OCI-LY1 (cell line): ENCODE data around the gene IFNGR1.

Experiments
- H2AFZ ChIP-seq: fragments of 200-600 bp; sonication (generic), shearing (Covaris generic); 2 replicates; pipeline ENCODE4 v1.6.0; 2014; ENCODE audit warnings: antibody characterized with exemption, mild to moderate bottlenecking, low read length
- H3F3A ChIP-seq: fragments of 200-600 bp; sonication (generic), shearing (Covaris generic); 2 replicates; pipeline ENCODE4 v1.6.0; 2014; ENCODE audit warnings: mild to moderate bottlenecking, antibody characterized with exemption, low read length, moderate library complexity; ENCODE audit not compliant: insufficient read depth
- H3K27ac ChIP-seq: fragments of 200-600 bp; sonication (generic); 2 replicates; pipeline ENCODE4 v1.5.1; 2014; ENCODE audit warnings: low read length, mixed run types, mild to moderate bottlenecking, low read depth; ENCODE audit not compliant: poor library complexity, severe bottlenecking
- H3K27me3 ChIP-seq: fragments of 200-600 bp; sonication (generic); 2 replicates; pipeline ENCODE4 v1.6.0; 2014; ENCODE audit warnings: antibody characterized with exemption, mild to moderate bottlenecking, low read length, moderate library complexity; ENCODE audit not compliant: insufficient read depth
- H3K36me3 ChIP-seq: fragments of 200-600 bp; sonication (generic); 2 replicates; pipeline ENCODE4 v1.6.1; 2014; ENCODE audit warnings: mild to moderate bottlenecking, antibody characterized with exemption, low read length, moderate library complexity, mixed read lengths; ENCODE audit not compliant: insufficient read depth
- H3K4me1 ChIP-seq: fragments of 200-600 bp; sonication (generic); 2 replicates; pipeline ENCODE4 v1.5.1; 2014; ENCODE audit warnings: mild to moderate bottlenecking, low read length, moderate library complexity; ENCODE audit not compliant: insufficient read depth, severe bottlenecking
- H3K4me2 ChIP-seq: fragments of 200-600 bp; sonication (generic), shearing (Covaris generic); 2 replicates; pipeline ENCODE4 v1.6.1; 2014; ENCODE audit warnings: low read length
- H3K4me3 ChIP-seq: fragments of 200-600 bp; sonication (generic); 2 replicates; pipeline ENCODE4 v1.5.1; 2014; ENCODE audit warnings: low read length, low read depth, mild to moderate bottlenecking, mixed read lengths; ENCODE audit not compliant: poor library complexity, severe bottlenecking
- H3K79me2 ChIP-seq: fragments of 200-600 bp; shearing (Covaris generic); 2 replicates; pipeline ENCODE4 v1.6.1; 2016; ENCODE audit warnings: mixed run types, low read length, mixed read lengths; ENCODE audit not compliant: insufficient read depth
- H3K9ac ChIP-seq: fragments of 200-600 bp; sonication (generic), shearing (Covaris generic); 2 replicates; pipeline ENCODE4 v1.6.1; 2014; ENCODE audit warnings: mild to moderate bottlenecking, low read length, mixed read lengths
- H3K9me2 ChIP-seq: fragments of 200-600 bp; sonication (generic), shearing (Covaris generic); 2 replicates; pipeline ENCODE4 v1.6.1; 2014; ENCODE audit warnings: low read depth, mild to moderate bottlenecking, low read length, mixed read lengths
- H3K9me3 ChIP-seq: fragments of 200-600 bp; shearing (Covaris generic); 2 replicates; pipeline ENCODE4 v1.6.1; 2014; ENCODE audit warnings: low read length, mixed read lengths
- H4K20me1 ChIP-seq: fragments of 200-600 bp; sonication (generic), shearing (Covaris generic); 2 replicates; pipeline ENCODE4 v1.6.0; 2016; ENCODE audit warnings: mild to moderate bottlenecking, low read length; ENCODE audit not compliant: insufficient read depth
- CTCF ChIP-seq: fragments of 200-600 bp; sonication (generic), shearing (Covaris generic); IDR thresholded peaks from 2 replicates; pipeline ENCODE4 v1.5.1; 2017; ENCODE audit warnings: mild to moderate bottlenecking, antibody characterized with exemption, low read length, moderate library complexity, mixed read lengths
- EZH2 ChIP-seq: fragments of 200-600 bp; sonication (generic), shearing (Covaris generic); IDR thresholded peaks from 2 replicates; pipeline ENCODE4 v1.8.0; 2017; ENCODE audit warnings: borderline replicate concordance, mixed run types, mild to moderate bottlenecking, antibody characterized with exemption, low read length, moderate library complexity, mixed read lengths

IFNGR1 gene

GRCh38 chr6:137173501-137173900 is 45.7 kb downstream of the IFNGR1 start, which contains the start of gene IL22RA2:
Gene IL22RA2, minus strand, starts transcription at chr6:137173644. Its CDS starts 11,895 bp downstream, at chr6:137161749.
- Histone ChIP-seq H3K4me2 (no peak within 1 kb of the TSS), H3F3A (no peaks in the 10 kb centered on the region), H3K9me2 (no peaks in the 10 kb centered on the region), H3K9me3 (no peaks in the 10 kb centered on the region), H4K20me1 (no peaks in the 10 kb centered on the region), H3K79me2 (no peaks in the 10 kb centered on the region), H3K9ac (no peak within 1 kb of the TSS), H3K4me1 (no peaks in the 10 kb centered on the region), H3K4me3 (no peak within 1 kb of the TSS), H3K27me3 (no peaks in the 10 kb centered on the region), H3K27ac (no peak within 1 kb of the TSS), H2AFZ (no peak within 1 kb of the TSS), H3K36me3 (no peaks in the 10 kb centered on the region)
- no peak for TF ChIP-seq CTCF
- no peak for TF ChIP-seq EZH2

GRCh38 chr6:137172734-137173431 is 46.3 kb downstream of the IFNGR1 start:
- Histone ChIP-seq H3K9ac (no peak overlapping the region), H3K4me2 (no peak overlapping the region)

DNA sequence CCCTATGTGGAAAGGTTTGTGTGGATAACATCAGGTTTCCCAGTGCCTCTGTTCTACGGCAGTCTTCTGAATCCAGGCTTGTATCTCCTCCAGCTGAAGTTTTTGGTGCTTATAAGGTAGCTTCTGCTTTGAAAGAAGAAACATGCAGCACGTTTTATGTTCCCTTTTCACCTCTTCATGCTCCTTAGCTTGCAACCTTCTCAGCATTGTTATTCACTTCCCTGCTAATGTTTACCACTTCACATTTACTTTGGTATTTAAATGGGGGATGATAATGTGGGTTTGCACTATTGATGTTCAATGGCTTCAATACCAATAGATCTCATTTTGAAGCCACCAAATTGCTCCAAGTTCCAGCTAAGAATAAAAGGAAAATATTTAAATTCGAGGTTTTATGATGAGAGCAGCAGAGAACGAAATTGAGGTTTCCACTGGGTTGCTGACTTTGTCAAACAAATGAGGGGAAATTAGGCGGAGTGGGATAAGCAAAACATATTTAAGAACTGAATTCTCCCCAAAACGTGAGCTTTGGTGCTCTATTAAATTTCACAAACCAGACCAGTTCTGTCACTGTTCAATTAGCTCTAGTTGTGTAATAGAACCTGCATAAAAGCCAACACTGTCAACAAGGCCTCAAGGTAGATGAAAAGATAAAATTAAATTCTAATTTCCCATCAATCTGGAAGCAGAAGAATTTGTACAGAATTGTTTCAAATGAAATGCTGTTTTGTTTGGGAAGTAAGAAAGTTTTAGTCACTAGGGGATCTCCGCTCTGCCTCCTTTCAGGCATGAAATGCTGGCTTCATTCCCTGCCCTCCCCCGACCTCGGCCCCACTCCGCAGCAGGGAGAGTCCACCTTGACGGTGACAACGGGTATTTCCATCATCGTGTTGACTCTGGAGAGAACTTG is 47.1 kb downstream of the IFNGR1 start:
- Histone ChIP-seq H3K9me2 (no peaks in the 10 kb centered on the region), H3K4me1 (no peaks in the 10 kb centered on the region), H3K79me2 (no peaks in the 10 kb centered on the region), H3K9ac (no peak overlapping the region), H2AFZ (no peak overlapping the region), H3K27me3 (no peaks in the 10 kb centered on the region), H3K36me3 (no peaks in the 10 kb centered on the region), H3F3A (no peaks in the 10 kb centered on the region), H3K4me2 (no peak overlapping the region), H3K9me3 (no peaks in the 10 kb centered on the region), H3K27ac (no peak overlapping the region), H4K20me1 (no peaks in the 10 kb centered on the region), H3K4me3 (no peak overlapping the region)
- TF ChIP-seq CTCF (no peak), EZH2 (no peak)

More at GRCh38 chr6:137172734-137173431, 46.3 kb downstream of the IFNGR1 start:
- TF ChIP-seq CTCF = no peak
- TF ChIP-seq EZH2 = no peak
- Histone ChIP-seq H3K79me2 (no peaks in the 10 kb centered on the region), H4K20me1 (no peaks in the 10 kb centered on the region), H3F3A (no peaks in the 10 kb centered on the region), H3K27ac (no peak overlapping the region), H3K4me1 (no peaks in the 10 kb centered on the region), H3K27me3 (no peaks in the 10 kb centered on the region), H3K9me3 (no peaks in the 10 kb centered on the region), H2AFZ (no peak overlapping the region), H3K36me3 (no peaks in the 10 kb centered on the region), H3K9me2 (no peaks in the 10 kb centered on the region), H3K4me3 (no peak overlapping the region)
